GM19467 (cell line): Measurements from ENCODE around the gene MTPN.

Experiments used
- ATAC-seq: cut with Tn5 transposase; IDR thresholded peaks from one replicate; pipeline ENCODE4 v1.9.1; 2021; ENCODE audit warnings: mild to moderate bottlenecking, moderate library complexity; ENCODE audit not compliant: unreplicated experiment

Gene MTPN

GRCh38 chr7:135977007-135977741 is at the start of gene MTPN:
Gene MTPN (minus strand): TSS chr7:135977359. CDS start chr7:135977100, 259 bp downstream.
- ATAC-seq = peak; percentile 61

DNA sequence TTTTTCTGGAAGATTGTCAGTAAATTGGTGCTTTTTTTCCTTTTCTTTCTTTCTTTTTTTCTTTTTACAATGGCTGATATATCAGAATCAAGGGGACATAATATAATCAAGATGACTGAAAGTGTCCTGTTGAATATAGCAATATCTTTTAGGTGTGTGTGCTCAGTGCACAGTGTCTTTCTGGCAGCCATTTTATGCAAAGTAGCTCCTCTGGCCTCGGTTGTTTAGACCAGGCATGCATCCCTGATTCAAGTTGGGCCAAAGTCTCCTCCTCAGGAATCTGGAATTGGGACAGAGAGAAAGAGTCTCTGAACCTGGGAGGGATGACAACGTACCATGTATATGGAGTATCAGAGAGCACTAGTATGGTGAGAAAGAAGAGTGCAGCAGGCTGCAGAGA is 49.0 kb upstream of the MTPN start:
- ATAC-seq = no peak

DNA sequence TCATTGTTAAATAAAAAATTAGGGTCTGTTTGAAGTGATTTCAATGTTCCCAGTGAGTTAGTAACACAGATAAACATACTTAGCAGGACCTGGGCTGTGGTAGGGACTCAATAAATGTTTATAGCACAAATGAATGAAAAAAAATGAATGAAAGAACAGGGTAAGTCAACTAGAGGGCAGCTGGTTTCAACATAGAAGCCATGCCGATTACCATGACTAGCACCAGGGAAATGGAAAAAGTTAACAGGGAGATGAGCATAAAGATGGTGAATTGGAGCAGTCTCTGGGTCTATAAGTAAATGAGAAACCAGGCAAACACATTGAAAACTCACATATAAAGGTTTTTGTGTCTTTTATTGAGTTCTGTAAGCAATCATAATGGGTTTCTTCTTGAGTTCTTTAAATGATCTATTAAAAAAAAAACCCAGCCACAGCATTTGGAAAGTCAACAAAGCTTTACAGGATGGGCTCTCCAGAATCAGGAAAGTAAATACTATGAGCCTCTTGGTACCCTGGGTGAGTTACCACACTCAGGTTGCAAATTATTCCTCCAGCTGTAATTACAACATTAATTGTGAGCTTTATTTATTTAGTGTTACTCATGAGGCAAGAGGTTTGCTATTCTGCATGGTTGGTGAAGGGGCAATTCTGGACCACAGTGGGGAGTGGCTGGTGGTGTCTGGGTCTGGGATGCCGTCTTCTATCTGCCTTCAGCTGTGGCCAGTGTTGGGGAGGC is 46.1 kb upstream of the MTPN start:
- no peak for ATAC-seq

DNA sequence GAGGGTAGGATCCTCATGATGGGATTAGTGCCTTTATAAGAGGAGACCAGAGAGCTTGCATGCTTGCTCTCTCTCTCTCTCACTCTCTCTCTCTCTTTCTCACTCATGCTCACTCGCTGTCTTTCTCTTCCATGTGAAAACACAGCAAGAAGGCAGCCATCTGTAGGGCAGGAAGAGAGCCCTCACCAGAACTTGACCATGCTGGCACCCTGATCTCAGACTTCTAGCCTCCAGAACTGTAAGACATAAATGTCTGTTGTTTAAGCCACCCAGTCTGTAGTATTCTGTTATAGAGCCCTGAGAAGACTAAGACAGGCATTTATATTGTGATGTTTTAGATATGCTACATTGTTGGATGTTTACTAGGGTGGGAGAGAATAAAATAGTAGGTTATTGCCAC is 43.4 kb upstream of the MTPN start:
- no peak for ATAC-seq

GRCh38 chr7:136018104-136018503 is 40.9 kb upstream of the MTPN start:
- no peak for ATAC-seq

GRCh38 chr7:136016649-136017395 is 39.7 kb upstream of the MTPN start:
- no peak for ATAC-seq

DNA sequence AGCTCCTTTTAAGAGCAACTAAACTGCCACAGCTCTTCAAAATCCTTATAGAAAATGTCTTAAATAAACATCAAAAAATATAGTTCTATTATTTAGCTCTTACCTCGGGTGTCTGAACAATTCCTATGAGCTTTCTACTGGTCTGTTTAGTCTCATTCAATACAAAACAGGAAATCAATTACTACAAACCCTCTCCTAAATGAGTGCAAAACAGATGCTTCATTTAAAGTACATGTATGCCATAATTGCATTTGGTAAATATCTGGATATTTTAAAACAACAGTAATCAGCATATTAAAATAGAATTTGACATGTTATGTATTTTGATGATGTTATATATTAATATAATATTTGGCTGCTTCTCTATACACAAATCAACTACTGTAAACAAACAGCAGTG is 38.5 kb upstream of the MTPN start:
- no peak for ATAC-seq

DNA sequence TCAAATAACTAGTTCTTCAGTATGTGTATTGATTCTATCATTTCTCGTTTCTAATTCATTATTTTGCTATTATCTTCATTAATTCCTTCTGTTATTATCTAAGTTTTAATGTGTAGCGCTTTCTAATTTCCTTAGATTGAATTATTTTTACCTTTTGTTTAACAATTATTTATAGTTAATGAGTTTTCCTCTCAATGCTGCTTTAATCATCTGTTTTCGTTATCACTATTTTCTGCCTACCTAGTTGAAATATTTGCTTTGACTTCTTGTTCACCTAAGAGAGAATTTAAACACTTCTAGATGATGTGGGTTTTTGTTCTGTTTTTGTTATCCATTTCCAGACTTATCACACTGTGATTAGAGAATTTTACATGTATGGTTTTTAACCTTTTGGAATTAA is 37.5 kb upstream of the MTPN start:
- no peak for ATAC-seq

GRCh38 chr7:136012238-136012637 is 35.1 kb upstream of the MTPN start:
- ATAC-seq = no peak

- ATAC-seq = no peak
Observed at GRCh38 chr7:136009488-136010079, 32.4 kb upstream of the MTPN start.

DNA sequence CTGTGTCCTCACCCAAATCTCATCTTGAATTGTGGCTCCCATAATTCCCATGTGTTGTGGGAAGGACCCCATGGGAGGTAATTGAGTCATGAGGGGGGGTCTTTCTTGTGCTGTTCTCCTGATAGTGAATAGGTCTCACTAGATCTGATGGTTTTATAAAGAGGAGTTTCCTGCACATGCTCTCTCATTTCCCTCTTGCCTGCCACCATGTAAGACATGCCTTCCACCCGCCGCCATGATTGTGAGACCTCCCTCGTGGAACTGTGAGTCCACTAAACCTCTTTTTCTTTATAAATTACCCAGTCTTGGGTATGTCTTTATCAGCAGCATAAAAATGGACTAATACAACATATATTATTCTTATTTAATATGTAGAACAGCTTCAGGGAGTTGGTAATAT is 29.0 kb upstream of the MTPN start:
- ATAC-seq = no peak

- ATAC-seq = no peak
Observed at GRCh38 chr7:136004083-136004482, 26.9 kb upstream of the MTPN start.

- ATAC-seq = no peak
Observed at GRCh38 chr7:136002802-136003201, 25.6 kb upstream of the MTPN start.

- no peak for ATAC-seq
Observed at GRCh38 chr7:136000288-136000913, 23.2 kb upstream of the MTPN start.

DNA sequence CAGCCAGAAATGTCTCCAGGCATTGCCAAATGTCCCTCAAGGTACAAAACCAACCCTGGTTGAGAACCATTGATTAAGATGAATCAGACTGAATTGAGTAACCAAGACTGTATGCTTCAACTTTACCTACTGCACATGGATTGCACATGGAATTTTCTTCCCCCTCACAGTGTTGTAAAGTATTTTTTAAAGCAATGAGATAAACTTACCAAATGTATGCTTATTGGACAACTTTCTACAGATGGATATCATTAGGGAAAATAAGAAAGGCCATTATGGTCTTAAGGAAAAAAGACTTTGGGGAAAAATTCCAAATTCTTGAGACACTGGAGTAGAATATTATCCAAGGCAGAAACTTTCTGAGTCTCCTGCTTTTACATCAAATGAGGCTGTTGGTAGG is 20.9 kb upstream of the MTPN start:
- ATAC-seq = no peak

- no peak for ATAC-seq
Observed at GRCh38 chr7:135995748-135996147, 18.6 kb upstream of the MTPN start.

GRCh38 chr7:135994466-135995205 is 17.5 kb upstream of the MTPN start:
- ATAC-seq = no peak

DNA sequence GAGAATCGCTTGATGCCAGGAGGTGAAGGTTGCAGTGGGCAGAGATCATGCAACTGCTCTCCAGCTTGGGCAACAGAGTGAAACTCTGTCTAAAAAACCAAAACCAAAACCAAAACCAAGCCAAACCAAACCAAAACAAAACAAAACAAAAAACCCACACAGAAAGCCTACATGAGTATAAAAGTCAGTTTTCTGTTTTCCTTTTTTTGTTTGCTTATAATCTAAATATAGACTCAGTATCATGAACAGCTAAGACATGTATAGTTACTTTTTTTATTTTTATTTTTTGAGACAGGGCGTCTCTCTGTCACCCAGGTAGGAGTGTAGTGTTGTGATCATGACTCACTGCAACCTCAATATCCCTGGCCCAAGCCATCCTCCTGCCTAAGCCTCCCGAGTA is 16.8 kb upstream of the MTPN start:
- peak; percentile 61 for ATAC-seq

- ATAC-seq = no peak
Observed at GRCh38 chr7:135991906-135992305, 14.7 kb upstream of the MTPN start.

DNA sequence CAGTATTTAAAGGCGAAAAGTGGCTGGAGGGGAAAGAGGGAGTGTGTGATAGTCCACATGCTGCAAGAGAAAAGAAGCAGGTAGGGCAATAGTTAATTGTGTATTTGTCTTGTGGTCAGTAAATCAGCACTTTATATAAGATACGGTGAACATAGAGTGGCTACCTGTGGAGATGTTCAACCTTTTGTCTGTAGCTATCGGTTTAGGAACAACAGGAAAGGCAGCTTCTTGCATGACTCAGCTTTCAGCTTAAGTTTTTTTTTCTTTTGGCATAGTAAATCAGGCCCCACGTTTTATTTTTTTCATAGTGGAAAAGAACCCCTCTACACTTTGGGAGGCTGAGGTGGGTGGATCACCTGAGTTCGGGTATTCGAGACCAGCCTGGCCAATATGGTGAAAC is 14.2 kb upstream of the MTPN start:
- no peak for ATAC-seq
